ENCODE measurements around the gene KCNN3. TPM values are rescaled to one million over a fixed set of nuclear protein-coding genes. Genes with fewer than 3 reads are reported as not detected.

KCNN3 gene
- total RNA-seq, 1 experiment from 2014 or later, result 0.07 TPM

- no TSS peak for BruUV-seq (replicated peaks)
- Mint-ChIP-seq H3K4me3 (ENCODE audit: unreplicated experiment) (no peak overlapping the region), H3K4me1 (ENCODE audit: insufficient read depth, unreplicated experiment) (peaks cover 14% of the 10 kb centered on the region), H3K27ac (ENCODE audit: low read depth, unreplicated experiment) (no peak overlapping the region), H3K36me3 (ENCODE audit: insufficient read depth, unreplicated experiment) (no peaks in the 10 kb centered on the region), H3K9me3 (ENCODE audit: unreplicated experiment) (no peaks in the 10 kb centered on the region), H3K27me3 (ENCODE audit: insufficient read depth, unreplicated experiment) (no peaks in the 10 kb centered on the region)
- POLR2A ChIA-PET, result no interaction called here
- no peak for TF ChIP-seq CTCF (IDR thresholded peaks at IDR 0.05; ENCODE audit: unreplicated experiment)
- DNase-seq (ENCODE audit: unreplicated experiment), result no peak
- CTCF ChIA-PET, result interaction anchor here (0.7 to 2.2 kb wide), 5 partner anchors 13 to 191 kb away, joined by 3 to 7 read pairs (median 3); no protein-coding TSS in a partner anchor
- intact Hi-C loops (cut with micrococcal nuclease), result no loop called here
These were observed 12.5 kb downstream of the KCNN3 start for GRCh38 chr1:154857441-154858215.

GRCh38 chr1:154857022-154857421, 13.1 kb downstream of the KCNN3 start:
- intact Hi-C loops (cut with micrococcal nuclease), result no loop called here
- no peak for DNase-seq (ENCODE audit: unreplicated experiment)
- ChIA-PET CTCF (interaction anchor here (2.2 kb wide), 2 partner anchors 22 to 188 kb away, joined by 7 read pairs; no protein-coding TSS in a partner anchor), POLR2A (interaction anchor here (0.5 kb wide), 1 partner anchor 9 kb away, joined by 3 read pairs; no protein-coding TSS in a partner anchor)
- no peak for TF ChIP-seq CTCF (IDR thresholded peaks at IDR 0.05; ENCODE audit: unreplicated experiment)
- H3K9me3 Mint-ChIP-seq (ENCODE audit: unreplicated experiment), result no peaks in the 10 kb centered on the region
- no peaks in the 10 kb centered on the region for H3K36me3 Mint-ChIP-seq (ENCODE audit: insufficient read depth, unreplicated experiment)
- no peaks in the 10 kb centered on the region for H3K27me3 Mint-ChIP-seq (ENCODE audit: insufficient read depth, unreplicated experiment)
- no peak overlapping the region for H3K4me3 Mint-ChIP-seq (ENCODE audit: unreplicated experiment)
- no peak overlapping the region for H3K27ac Mint-ChIP-seq (ENCODE audit: low read depth, unreplicated experiment)
- peaks cover 14% of the 10 kb centered on the region for H3K4me1 Mint-ChIP-seq (ENCODE audit: insufficient read depth, unreplicated experiment)
- no TSS peak for BruUV-seq (replicated peaks)

GRCh38 chr1:154856544-154856943, 13.5 kb downstream of the KCNN3 start:
- Mint-ChIP-seq H3K27me3 (ENCODE audit: insufficient read depth, unreplicated experiment) (no peaks in the 10 kb centered on the region), H3K27ac (ENCODE audit: low read depth, unreplicated experiment) (no peak overlapping the region), H3K4me1 (ENCODE audit: insufficient read depth, unreplicated experiment) (peaks cover 10% of the 10 kb centered on the region), H3K9me3 (ENCODE audit: unreplicated experiment) (no peaks in the 10 kb centered on the region), H3K4me3 (ENCODE audit: unreplicated experiment) (no peak overlapping the region), H3K36me3 (ENCODE audit: insufficient read depth, unreplicated experiment) (no peaks in the 10 kb centered on the region)
- intact Hi-C loops (cut with micrococcal nuclease), result no loop called here
- no peak for DNase-seq (ENCODE audit: unreplicated experiment)
- TF ChIP-seq CTCF (IDR thresholded peaks at IDR 0.05; ENCODE audit: unreplicated experiment), result no peak
- CTCF ChIA-PET, result interaction anchor here (1.4 to 2.2 kb wide), 3 partner anchors 23 to 187 kb away, joined by 3 to 7 read pairs (median 7); no protein-coding TSS in a partner anchor
- POLR2A ChIA-PET, result interaction anchor here (0.5 kb wide), 1 partner anchor 10 kb away, joined by 3 read pairs; no protein-coding TSS in a partner anchor
- no TSS peak for BruUV-seq (replicated peaks)

- DNase-seq (ENCODE audit: unreplicated experiment), result no peak
- no peaks in the 10 kb centered on the region for H3K9me3 Mint-ChIP-seq (ENCODE audit: unreplicated experiment)
- no peak overlapping the region for H3K27ac Mint-ChIP-seq (ENCODE audit: low read depth, unreplicated experiment)
- ChIA-PET POLR2A (interaction anchor here (0.6 kb wide), 1 partner anchor 293 kb away, joined by 3 read pairs; no protein-coding TSS in a partner anchor), CTCF (interaction anchor here (0.6 to 2.2 kb wide), 4 partner anchors 23 to 296 kb away, joined by 3 to 7 read pairs (median 5); no protein-coding TSS in a partner anchor)
- intact Hi-C loops (cut with micrococcal nuclease), result no loop called here
- peaks cover 6% of the 10 kb centered on the region for H3K4me1 Mint-ChIP-seq (ENCODE audit: insufficient read depth, unreplicated experiment)
- no peaks in the 10 kb centered on the region for H3K27me3 Mint-ChIP-seq (ENCODE audit: insufficient read depth, unreplicated experiment)
- no TSS peak for BruUV-seq (replicated peaks)
- H3K4me3 Mint-ChIP-seq (ENCODE audit: unreplicated experiment), result no peak overlapping the region
- no peaks in the 10 kb centered on the region for H3K36me3 Mint-ChIP-seq (ENCODE audit: insufficient read depth, unreplicated experiment)
- TF ChIP-seq CTCF (IDR thresholded peaks at IDR 0.05; ENCODE audit: unreplicated experiment), result no peak
These were observed 14.0 kb downstream of the KCNN3 start for GRCh38 chr1:154856049-154856448.
